HL-60 (cell line): ENCODE data around the gene FBXL14.

Source experiments
- DNase-seq, 2 experiments: peaks; one replicate each; pipeline ENCODE4 v3.0.0-alpha.2; 2010 to 2020; ENCODE audit warnings: low read depth in 1 of 2, low spot score in 1 of 2
- H3K27ac ChIP-seq: fragments of 250-450 bp; sonication (Bioruptor Pico); replicated peaks from 2 replicates; pipeline ENCODE4 v1.5.1; 2020; ENCODE audit warnings: mild to moderate bottlenecking, moderate library complexity
- H3K27me3 ChIP-seq: fragments of 250-450 bp; sonication (Bioruptor Pico); 2 replicates; pipeline ENCODE4 v1.5.1; 2021; ENCODE audit warnings: mild to moderate bottlenecking, moderate library complexity; ENCODE audit not compliant: insufficient read depth, poor library complexity, severe bottlenecking
- H3K4me3 ChIP-seq: replicated peaks from 2 replicates; pipeline ENCODE4 v1.5.1; 2011; ENCODE audit warnings: mild to moderate bottlenecking, control low read depth, low read length; ENCODE audit not compliant: insufficient read depth
- CTCF ChIP-seq: IDR thresholded peaks from one replicate; pipeline ENCODE4 v1.5.1; 2011; ENCODE audit warnings: low read length, control low read depth, inconsistent platforms; ENCODE audit not compliant: insufficient read depth
- GABPA ChIP-seq: IDR thresholded peaks from 2 replicates; pipeline ENCODE4 v1.6.1; 2012; ENCODE audit warnings: low read depth
- POLR2AphosphoS5 ChIP-seq: IDR thresholded peaks from 2 replicates; pipeline ENCODE4 v1.6.1; 2012; ENCODE audit warnings: low read depth
- REST ChIP-seq: IDR thresholded peaks from 2 replicates; pipeline ENCODE4 v1.6.1; 2012; ENCODE audit warnings: low read depth; ENCODE audit not compliant: insufficient replicate concordance
- SPI1 ChIP-seq: IDR thresholded peaks from 2 replicates; pipeline ENCODE4 v1.6.1; 2012; ENCODE audit warnings: low read depth, mild to moderate bottlenecking, borderline replicate concordance

The FBXL14 gene

GRCh38 chr12:1635301-1636095, 41.1 kb upstream of the FBXL14 start:
- no peak overlapping the region for H3K4me3 ChIP-seq
- TF ChIP-seq CTCF (no peak), REST (no peak), GABPA (no peak), SPI1 (no peak), POLR2AphosphoS5 (no peak)
- peaks cover 5% of the 10 kb centered on the region for H3K27me3 ChIP-seq
- peak in 1 of 2 experiments; percentile 72 for DNase-seq
- peak overlapping the region; percentile 43 for H3K27ac ChIP-seq

- DNase-seq = peak; percentile 64 to 87
- Histone ChIP-seq H3K4me3 (no peak overlapping the region), H3K27me3 (peaks cover 7% of the 10 kb centered on the region), H3K27ac (peak overlapping the region; percentile 43)
- no peak for TF ChIP-seq GABPA
- TF ChIP-seq SPI1 = no peak
- no peak for TF ChIP-seq POLR2AphosphoS5
- TF ChIP-seq REST = no peak
- TF ChIP-seq CTCF = peak; percentile 89
Observed at GRCh38 chr12:1634590-1635191, 40.3 kb upstream of the FBXL14 start.

- Histone ChIP-seq H3K4me3 (no peak overlapping the region), H3K27ac (no peak overlapping the region), H3K27me3 (peaks cover 7% of the 10 kb centered on the region)
- no peak for DNase-seq
- TF ChIP-seq CTCF = no peak
- no peak for TF ChIP-seq SPI1
- no peak for TF ChIP-seq GABPA
- no peak for TF ChIP-seq REST
- TF ChIP-seq POLR2AphosphoS5 = no peak
Observed at GRCh38 chr12:1634149-1634548, 39.8 kb upstream of the FBXL14 start.
